Motor neuron (in vitro differentiated cells): ENCODE results near the gene POLA1. TPM values are rescaled to one million over a fixed set of nuclear protein-coding genes. Genes with fewer than 3 reads are reported as not detected.

Experiments used
- ATAC-seq, 8 experiments: fragments of 200-7000 bp; cut with Tn5 transposase; replicated peaks in 6 of 8; 2 replicates each; pipeline ENCODE4 v1.8.0; 2021; ENCODE audit warnings: mild to moderate bottlenecking in 8 of 8, moderate library complexity in 8 of 8
- H3K27ac ChIP-seq, 2 donors: fragments of 250-450 bp; sonication (Bioruptor Pico); 2 replicates each; pipeline ENCODE4 v1.9.0; 2021; ENCODE audit warnings: antibody characterized with exemption in 2 of 2, mild to moderate bottlenecking in 2 of 2, moderate library complexity in 1 of 2
- H3K4me1 ChIP-seq, 2 donors: fragments of 250-450 bp; sonication (Bioruptor Pico); replicated peaks in 1 of 2; 2 replicates each; pipeline ENCODE4 v1.6.1; 2021; ENCODE audit warnings: antibody characterized with exemption in 2 of 2, mild to moderate bottlenecking in 2 of 2, moderate library complexity in 1 of 2
- H3K4me3 ChIP-seq, 5 donors: fragments of 250-450 bp; sonication (Bioruptor Pico); 2 replicates each; pipeline ENCODE4 v1.9.0; 2021; ENCODE audit warnings: antibody characterized with exemption in 5 of 5, mild to moderate bottlenecking in 5 of 5, moderate library complexity in 4 of 5
- WGBS, 10 experiments: fragments of 450-650 bp; shearing (Covaris generic); methylation state at CpG; one replicate each; pipeline ENCODE4 v1.0.0; 2022; 5-methylcytosine and 5-hydroxymethylcytosine counted together
- in situ Hi-C, 9 experiments: fragments of 400-800 bp; cut with MboI; loops; one replicate each; pipeline ENCODE4 v1.15.0; 2021; ENCODE audit warnings: low sequenced_read_pairs in 9 of 9, low pct_unique_long_range_greater_than_20kb in 2 of 9; ENCODE audit not compliant: unreplicated experiment in 9 of 9
- total RNA-seq, 8 experiments: library from RNA; unstranded; fragments of 300-600 nt; gene quantifications; 2 replicates each; pipeline versions ENCODE4 v1.2.3 to v1.2.4, GENCODE V29; 2022

POLA1 gene
- total RNA-seq, 8 experiments from 2014 or later = 7.8 to 23.6 (median 12.1) TPM

GRCh38 chrX:24874604-24875247 lies 181.0 kb downstream of the POLA1 start:
- in situ Hi-C loops = no loop called here
- no peak overlapping the region for H3K4me3 ChIP-seq
- 34 to 100% (median 91%) methylated on average over 1 to 5 of the region's 7 CpGs; no CpG with 5 or more reads in 2 of the 10 experiments for whole genome bisulfite sequencing, 10 experiments
- H3K4me1 ChIP-seq = peaks cover 10 to 12% of the 10 kb centered on the region in 2 donors
- ATAC-seq = no peak
- no peak overlapping the region for H3K27ac ChIP-seq

GRCh38 chrX:24876530-24877287 lies 183.0 kb downstream of the POLA1 start:
- in situ Hi-C loops = no loop called here
- peaks cover 10 to 12% of the 10 kb centered on the region in 2 donors for H3K4me1 ChIP-seq
- WGBS, 10 experiments = 4 to 97% (median 40%) methylated on average over 1 to 5 of the region's 9 CpGs; no CpG with 5 or more reads in 5 of the 10 experiments
- H3K4me3 ChIP-seq = no peak overlapping the region
- peak in 4 of 8 experiments; percentile 21 to 66 (median 60) for ATAC-seq
- H3K27ac ChIP-seq = no peak overlapping the region

GRCh38 chrX:24877288-24877664 lies 183.6 kb downstream of the POLA1 start:
- H3K27ac ChIP-seq = peak overlapping the region in 1 of 2 donors; percentile 27
- ATAC-seq = peak in 3 of 8 experiments; percentile 39 to 63 (median 54)
- 20 to 100% methylated on average over 1 of the region's 3 CpGs; no CpG with 5 or more reads in 8 of the 10 experiments for WGBS, 10 experiments
- H3K4me1 ChIP-seq = peaks cover 10 to 12% of the 10 kb centered on the region in 2 donors
- in situ Hi-C loops = no loop called here
- no peak overlapping the region for H3K4me3 ChIP-seq

GRCh38 chrX:24877854-24878650 lies 184.3 kb downstream of the POLA1 start:
- 59 to 67% (median 61%) methylated on average over 1 to 4 of the region's 4 CpGs; no CpG with 5 or more reads in 7 of the 10 experiments for WGBS, 10 experiments
- Histone ChIP-seq H3K27ac (no peak overlapping the region), H3K4me3 (no peak overlapping the region), H3K4me1 (peaks cover 10 to 12% of the 10 kb centered on the region in 2 donors)
- ATAC-seq = peak in 4 of 8 experiments; percentile 21 to 62 (median 47)
- in situ Hi-C loops = no loop called here

GRCh38 chrX:24879679-24880078 lies 186.0 kb downstream of the POLA1 start:
- 33 to 100% (median 96%) methylated on average over 1 to 2 of the region's 2 CpGs; no CpG with 5 or more reads in 6 of the 10 experiments for WGBS, 10 experiments
- Histone ChIP-seq H3K4me1 (peaks cover 10 to 12% of the 10 kb centered on the region in 2 donors), H3K4me3 (no peak overlapping the region), H3K27ac (no peak overlapping the region)
- ATAC-seq = no peak
- in situ Hi-C loops = no loop called here

- 52 to 88% (median 82%) methylated on average over 1 to 4 of the region's 4 CpGs; no CpG with 5 or more reads in 6 of the 10 experiments for WGBS, 10 experiments
- Histone ChIP-seq H3K4me3 (no peak overlapping the region), H3K4me1 (no peaks in the 10 kb centered on the region), H3K27ac (no peak overlapping the region)
- ATAC-seq = no peak
- in situ Hi-C loops = no loop called here
Measured at GRCh38 chrX:24886916-24887315, 193.2 kb downstream of the POLA1 start.

- Histone ChIP-seq H3K4me3 (no peak overlapping the region), H3K4me1 (no peaks in the 10 kb centered on the region), H3K27ac (no peak overlapping the region)
- WGBS, 10 experiments = 60 to 100% (median 100%) methylated on average over 1 to 2 of the region's 2 CpGs; no CpG with 5 or more reads in 7 of the 10 experiments
- in situ Hi-C loops = no loop called here
- no peak for ATAC-seq
Measured at GRCh38 chrX:24890677-24891076, 197.0 kb downstream of the POLA1 start.

GRCh38 chrX:24899391-24899790 lies 205.7 kb downstream of the POLA1 start:
- Histone ChIP-seq H3K4me3 (no peak overlapping the region), H3K27ac (no peak overlapping the region), H3K4me1 (peaks cover 0 to 3% of the 10 kb centered on the region in 2 donors)
- in situ Hi-C loops = no loop called here
- 40 to 100% (median 92%) methylated on average over 1 to 6 of the region's 6 CpGs; no CpG with 5 or more reads in 3 of the 10 experiments for WGBS, 10 experiments
- ATAC-seq = no peak

GRCh38 chrX:24900234-24900633 lies 206.5 kb downstream of the POLA1 start:
- no peak overlapping the region for H3K27ac ChIP-seq
- no peak for ATAC-seq
- WGBS, 10 experiments = 83 to 100% (median 100%) methylated on average over 1 of the region's 1 CpG; no CpG with 5 or more reads in 6 of the 10 experiments
- no peak overlapping the region for H3K4me3 ChIP-seq
- H3K4me1 ChIP-seq = peaks cover 0 to 3% of the 10 kb centered on the region in 2 donors
- in situ Hi-C loops = no loop called here

GRCh38 chrX:24902806-24903205 lies 209.1 kb downstream of the POLA1 start:
- H3K27ac ChIP-seq = no peak overlapping the region
- no peak overlapping the region for H3K4me3 ChIP-seq
- in situ Hi-C loops = no loop called here
- ATAC-seq = no peak
- 43 to 100% (median 79%) methylated on average over 1 to 5 of the region's 5 CpGs; no CpG with 5 or more reads in 3 of the 10 experiments for WGBS, 10 experiments
- H3K4me1 ChIP-seq = peaks cover 0 to 3% of the 10 kb centered on the region in 2 donors

GRCh38 chrX:24918715-24919114 lies 225.0 kb downstream of the POLA1 start:
- Histone ChIP-seq H3K4me3 (no peak overlapping the region), H3K27ac (no peak overlapping the region), H3K4me1 (no peaks in the 10 kb centered on the region)
- in situ Hi-C loops = no loop called here
- 79 to 100% methylated on average over 1 to 3 of the region's 3 CpGs; no CpG with 5 or more reads in 8 of the 10 experiments for WGBS, 10 experiments
- ATAC-seq = no peak

GRCh38 chrX:24920769-24921168 lies 227.1 kb downstream of the POLA1 start:
- WGBS, 10 experiments = 60 to 100% (median 100%) methylated on average over 1 to 3 of the region's 3 CpGs; no CpG with 5 or more reads in 5 of the 10 experiments
- no peak overlapping the region for H3K27ac ChIP-seq
- no peaks in the 10 kb centered on the region for H3K4me1 ChIP-seq
- no peak overlapping the region for H3K4me3 ChIP-seq
- ATAC-seq = no peak
- in situ Hi-C loops = no loop called here

GRCh38 chrX:24925430-24925829 lies 231.7 kb downstream of the POLA1 start:
- Histone ChIP-seq H3K4me1 (no peaks in the 10 kb centered on the region), H3K4me3 (no peak overlapping the region), H3K27ac (no peak overlapping the region)
- no peak for ATAC-seq
- 20 to 100% (median 100%) methylated on average over 1 to 2 of the region's 2 CpGs; no CpG with 5 or more reads in 4 of the 10 experiments for WGBS, 10 experiments
- in situ Hi-C loops = no loop called here
